HG03097 (cell line): ENCODE results near the gene KCNK2.

Source experiments
- ATAC-seq: cut with Tn5 transposase; IDR thresholded peaks from one replicate; pipeline ENCODE4 v1.9.1; 2021; ENCODE audit not compliant: unreplicated experiment, low FRiP score

The KCNK2 gene

DNA sequence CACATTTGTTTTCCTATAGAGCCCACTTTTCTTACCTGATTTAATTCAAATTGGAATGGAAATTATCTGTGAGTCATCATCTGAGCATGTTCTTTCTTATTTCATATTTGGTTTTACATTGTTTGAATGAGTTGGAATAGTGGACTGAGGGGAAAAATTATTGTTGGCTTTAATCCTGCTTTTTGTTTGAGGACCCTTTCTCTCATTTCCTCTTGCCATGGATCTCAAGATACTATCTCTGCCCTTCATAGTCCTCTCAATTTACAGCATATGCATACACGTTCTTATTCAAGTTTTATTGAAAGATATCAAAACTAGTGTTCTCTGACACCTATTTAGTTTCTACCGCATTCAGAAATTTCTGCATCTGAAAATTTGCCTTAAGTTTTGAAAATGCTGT is 5.1 kb downstream of the KCNK2 start:
- ATAC-seq = no peak

GRCh38 chr1:215094381-215094780 is 11.8 kb downstream of the KCNK2 start:
- ATAC-seq = no peak

DNA sequence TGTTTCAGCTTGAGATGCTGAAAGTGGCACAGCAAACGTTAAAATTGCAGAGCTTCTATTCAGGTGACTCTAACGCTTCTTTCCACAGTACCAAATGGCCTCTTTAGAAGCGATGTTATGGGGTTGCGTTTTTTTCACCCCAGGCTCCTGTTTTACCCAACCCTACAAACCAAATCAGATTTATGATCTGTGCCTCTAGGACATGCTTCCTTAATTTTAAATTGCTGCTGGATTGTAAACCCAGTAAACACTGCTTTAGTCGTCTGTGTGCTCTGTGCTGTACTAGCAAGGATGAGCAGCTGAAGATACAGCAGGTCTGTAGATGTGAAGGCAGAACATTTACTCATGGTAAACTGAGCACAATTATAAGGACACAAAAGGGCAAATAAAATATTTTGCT is 13.0 kb downstream of the KCNK2 start:
- ATAC-seq = no peak

- no peak for ATAC-seq
Measured at GRCh38 chr1:215101511-215101910, 19.0 kb downstream of the KCNK2 start.

DNA sequence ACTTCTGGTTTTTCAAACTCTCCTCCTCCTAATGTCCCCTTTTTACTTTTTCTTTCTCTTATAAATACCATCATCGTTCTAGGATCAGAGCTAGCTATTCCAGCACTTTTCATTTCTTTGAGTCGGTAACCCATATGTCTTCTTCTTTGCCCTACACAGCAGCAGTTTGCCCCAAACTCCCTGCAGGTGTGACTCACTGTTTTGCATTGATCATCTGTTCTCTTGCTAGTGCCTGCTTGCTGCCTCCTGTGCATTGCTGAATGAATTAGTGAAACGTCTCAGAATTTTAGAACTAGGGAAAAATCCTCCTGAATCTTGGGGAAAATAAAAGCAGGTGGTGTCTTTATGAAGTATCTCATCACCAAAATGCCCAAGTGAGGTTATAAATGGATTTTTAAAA is 21.7 kb downstream of the KCNK2 start:
- ATAC-seq = no peak

GRCh38 chr1:215106067-215106466 is 23.5 kb downstream of the KCNK2 start:
- no peak for ATAC-seq

DNA sequence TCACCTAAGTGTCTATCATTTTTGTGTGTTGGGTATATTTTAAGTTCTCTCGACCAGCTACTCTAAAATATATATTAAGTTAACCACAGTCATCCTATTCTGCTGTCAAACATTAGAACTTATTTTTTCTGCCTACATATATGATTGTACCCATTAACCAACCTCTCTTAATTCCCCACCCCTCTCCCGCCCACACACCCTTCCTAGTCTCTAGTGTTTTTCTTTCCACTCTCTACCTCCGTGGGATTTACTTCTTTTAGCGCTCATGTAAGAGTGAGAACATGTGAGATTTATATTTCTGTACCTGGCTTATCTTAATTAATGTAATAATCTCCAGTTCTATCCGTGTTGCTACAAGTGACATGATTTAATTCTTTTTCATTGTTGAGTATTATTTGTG is 26.6 kb downstream of the KCNK2 start:
- no peak for ATAC-seq

- ATAC-seq = no peak
Measured at GRCh38 chr1:215111916-215112315, 29.4 kb downstream of the KCNK2 start.

GRCh38 chr1:215113776-215114153 is 31.2 kb downstream of the KCNK2 start:
- ATAC-seq = no peak

- no peak for ATAC-seq
Measured at GRCh38 chr1:215114154-215114933, 31.8 kb downstream of the KCNK2 start.

DNA sequence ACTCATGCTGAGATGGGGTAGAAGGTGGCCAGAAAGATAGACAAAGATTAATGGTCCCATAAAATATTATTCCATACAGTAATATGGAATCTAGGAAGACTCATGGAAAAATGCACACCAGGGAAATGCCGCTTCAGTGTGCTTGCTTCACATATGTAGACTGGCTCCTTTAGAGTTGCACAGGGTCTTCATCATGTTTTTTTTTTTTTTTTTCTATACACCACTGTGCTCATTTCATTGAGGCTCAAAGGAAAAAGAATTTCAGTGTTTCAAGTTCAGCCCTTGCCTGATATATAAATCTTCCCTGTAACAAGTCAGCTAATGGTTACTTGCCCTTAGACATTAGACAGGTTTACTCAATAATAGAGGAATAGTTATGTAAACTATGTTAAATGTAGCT is 33.2 kb downstream of the KCNK2 start:
- no peak for ATAC-seq

DNA sequence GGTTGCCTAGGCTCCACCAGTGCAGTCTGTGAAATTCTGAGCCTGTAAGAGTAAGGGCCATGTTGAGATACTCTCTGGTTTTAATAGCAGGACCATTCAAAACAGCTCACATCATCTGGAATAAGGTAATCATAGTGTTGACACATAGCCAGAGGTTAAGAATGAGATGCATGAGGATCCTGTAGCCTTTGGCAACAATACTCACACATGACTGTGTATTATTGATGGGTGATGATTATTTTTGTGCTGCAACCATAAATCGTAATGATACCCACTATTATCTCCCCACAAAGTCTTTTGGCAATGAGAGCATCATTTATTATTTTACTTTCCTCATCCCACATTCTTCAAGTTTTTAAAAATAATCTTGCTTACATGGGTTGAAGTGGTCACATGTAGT is 35.5 kb downstream of the KCNK2 start:
- no peak for ATAC-seq

DNA sequence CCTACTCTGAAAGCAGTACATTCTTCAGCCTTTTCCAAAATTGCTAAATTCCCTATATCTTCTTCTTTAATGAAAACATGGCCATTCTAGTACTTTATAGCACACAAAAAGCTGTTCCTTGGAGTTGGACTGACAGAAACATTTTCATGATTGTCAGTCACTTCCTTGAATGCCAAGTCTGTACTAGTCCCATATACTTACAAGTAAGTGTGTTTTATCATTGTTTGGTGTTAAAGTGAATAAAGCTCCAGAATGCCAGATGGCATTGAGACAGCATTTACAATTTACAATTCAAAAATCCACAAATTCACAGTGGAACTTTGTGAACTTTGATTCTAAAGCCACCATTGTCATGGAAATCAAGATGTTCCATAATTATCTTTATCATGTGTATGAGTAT is 36.5 kb downstream of the KCNK2 start:
- no peak for ATAC-seq

DNA sequence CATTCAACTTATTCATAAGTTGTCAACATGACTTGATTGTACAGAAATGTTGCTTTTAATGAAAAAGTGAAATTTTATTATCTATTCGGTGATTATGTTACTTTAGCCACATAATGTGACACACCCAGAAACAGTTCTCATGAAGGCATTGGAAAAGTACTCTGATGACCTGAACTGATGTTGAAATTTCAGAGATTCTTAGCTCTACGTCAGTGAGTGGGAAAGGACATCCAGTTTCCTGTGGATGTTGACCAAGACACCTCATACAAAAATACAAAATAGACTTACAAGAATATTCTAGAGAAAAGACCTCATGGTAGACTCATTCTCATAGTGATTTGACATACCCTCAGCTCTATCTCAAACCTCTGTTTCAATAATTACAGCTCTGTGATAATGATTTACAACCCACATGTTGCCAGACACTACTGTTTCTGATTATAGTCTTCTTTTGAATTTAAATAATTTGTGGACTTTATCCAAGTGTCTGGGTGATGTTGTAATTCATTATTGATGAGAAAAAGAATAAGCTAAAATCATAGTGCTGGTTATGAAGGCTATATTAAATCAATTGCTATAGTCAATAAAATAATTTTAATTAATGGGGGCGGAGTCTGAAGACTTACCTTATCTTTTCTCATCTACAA is 37.3 kb downstream of the KCNK2 start:
- ATAC-seq = no peak

DNA sequence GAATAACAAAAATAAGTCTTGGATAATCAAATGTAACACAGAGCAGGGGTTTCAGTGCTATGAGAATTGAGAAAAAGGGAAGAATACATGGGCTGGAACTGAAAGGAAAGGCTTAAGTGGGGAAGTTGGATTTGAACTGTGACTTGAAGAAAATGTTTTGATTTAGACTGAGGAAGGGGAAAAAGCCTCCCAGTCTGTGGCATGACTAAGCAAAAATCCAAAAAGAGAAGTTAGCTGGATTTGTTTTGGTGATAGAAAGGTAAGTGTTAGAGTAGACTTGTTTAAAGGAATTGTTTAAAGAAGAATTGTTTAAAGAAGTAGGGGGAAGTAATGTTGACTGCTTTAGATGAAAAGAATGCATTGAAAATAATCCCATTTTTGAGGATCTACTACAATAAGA is 46.0 kb downstream of the KCNK2 start:
- ATAC-seq = no peak

- ATAC-seq = no peak
Measured at GRCh38 chr1:215131291-215131690, 48.8 kb downstream of the KCNK2 start.

DNA sequence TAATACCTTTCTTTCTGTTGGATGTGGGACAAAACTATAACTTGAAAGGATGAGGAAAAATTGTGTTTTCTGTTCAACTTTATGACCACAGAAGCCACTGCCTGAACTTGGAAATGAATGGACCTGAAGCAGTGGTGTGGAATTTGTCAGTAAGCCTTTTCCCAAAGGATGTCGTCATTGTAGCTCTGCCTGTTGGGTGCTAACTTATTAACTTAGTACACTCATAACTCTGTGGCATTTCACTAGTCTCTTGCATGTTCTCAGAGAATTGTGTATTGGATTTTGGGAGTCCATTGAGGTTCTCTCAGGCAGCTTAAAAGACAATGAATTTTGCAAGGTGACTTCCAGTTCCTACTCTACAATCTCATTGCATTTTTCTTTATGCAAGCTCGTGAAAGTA is 49.6 kb downstream of the KCNK2 start:
- ATAC-seq = no peak

- no peak for ATAC-seq
Measured at GRCh38 chr1:215133532-215133931, 51.0 kb downstream of the KCNK2 start.

- ATAC-seq = no peak
Measured at GRCh38 chr1:215137985-215138384, 55.4 kb downstream of the KCNK2 start.

- ATAC-seq = no peak
Measured at GRCh38 chr1:215140135-215140534, 57.6 kb downstream of the KCNK2 start.

DNA sequence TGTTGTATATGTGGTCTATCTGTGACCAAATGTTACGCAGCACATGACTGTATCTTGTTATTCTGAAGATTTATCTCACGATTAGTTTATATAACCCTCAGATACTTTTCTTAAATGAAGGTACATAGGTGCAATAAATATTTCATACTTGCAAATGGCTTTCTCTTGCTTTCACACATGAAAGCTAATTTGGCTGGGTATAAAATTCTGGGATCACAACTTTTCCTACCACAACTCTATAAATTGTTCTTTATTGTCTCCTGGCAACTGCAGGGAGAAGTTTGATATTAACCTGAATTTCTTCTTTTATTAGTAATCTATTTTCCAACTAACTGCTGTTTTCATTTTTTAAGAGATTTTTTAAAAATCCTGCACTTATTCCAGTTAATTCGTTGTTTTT is 58.9 kb downstream of the KCNK2 start:
- ATAC-seq = no peak

GRCh38 chr1:215143497-215143896 is 61.0 kb downstream of the KCNK2 start:
- ATAC-seq = no peak
